Activated CD4-positive, alpha-beta T cell treated with anti-CD3 and anti-CD28 coated beads for 24 hours (primary cell): Measurements from ENCODE around the gene TUBE1.
"Not testable (repeated sequence)": the region's sequence is repeated elsewhere in the genome, so short reads cannot be mapped to it uniquely, and the experiment has no call there.

Experiments
- DNase-seq, 2 donors: peaks; one replicate each; pipeline ENCODE4 v3.0.0-alpha.2; 2020; ENCODE audit warnings: low read depth in 2 of 2

Gene TUBE1

GRCh38 chr6:112065426-112065986 is 21.8 kb downstream of the TUBE1 start:
- DNase-seq: no peak

GRCh38 chr6:112062966-112063365 is 24.3 kb downstream of the TUBE1 start:
- no peak for DNase-seq

GRCh38 chr6:112061605-112062004 is 25.7 kb downstream of the TUBE1 start:
- no peak for DNase-seq

- DNase-seq: no peak
These were observed 28.8 kb downstream of the TUBE1 start for GRCh38 chr6:112058243-112059032.

GRCh38 chr6:112054555-112055190 is 32.6 kb downstream of the TUBE1 start:
- DNase-seq: no peak

- DNase-seq: no peak
These were observed 33.3 kb downstream of the TUBE1 start, which contains the start of gene CCN6 for GRCh38 chr6:112054001-112054400. TSS of gene CCN6 (plus strand) at chr6:112054104. CDS start at chr6:112054358, 254 bp downstream.

GRCh38 chr6:112051251-112051740 is 36.0 kb downstream of the TUBE1 start:
- DNase-seq: not testable (repeated sequence)

- no peak for DNase-seq
These were observed 36.9 kb downstream of the TUBE1 start for GRCh38 chr6:112050429-112050828.

- DNase-seq: no peak
These were observed 37.3 kb downstream of the TUBE1 start for GRCh38 chr6:112049996-112050395.

- DNase-seq: no peak
These were observed 38.1 kb downstream of the TUBE1 start for GRCh38 chr6:112049026-112049799.

GRCh38 chr6:112047523-112047922 is 39.8 kb downstream of the TUBE1 start:
- DNase-seq: not testable (repeated sequence)

GRCh38 chr6:112044856-112045255 is 42.4 kb downstream of the TUBE1 start:
- DNase-seq: no peak

GRCh38 chr6:112044196-112044595 is 43.1 kb downstream of the TUBE1 start:
- DNase-seq: no peak

- DNase-seq: peak; percentile 85 to 91
These were observed 44.0 kb downstream of the TUBE1 start for GRCh38 chr6:112043032-112044007.

GRCh38 chr6:112041535-112041934 is 45.7 kb downstream of the TUBE1 start:
- DNase-seq: no peak

- DNase-seq: no peak
These were observed 46.3 kb downstream of the TUBE1 start for GRCh38 chr6:112040956-112041355.

GRCh38 chr6:112039431-112039770 is 47.9 kb downstream of the TUBE1 start:
- DNase-seq: no peak

- DNase-seq: no peak
These were observed 48.4 kb downstream of the TUBE1 start for GRCh38 chr6:112038756-112039430.

- DNase-seq: no peak
These were observed 49.0 kb downstream of the TUBE1 start for GRCh38 chr6:112038268-112038667.

GRCh38 chr6:112037783-112038216 is 49.5 kb downstream of the TUBE1 start:
- DNase-seq: no peak
